IPS DF 19.7 (cell line): Measurements from ENCODE around the gene PNLIPRP3.

ENCODE experiments used
- DNase-seq: peaks from one replicate; pipeline ENCODE4 v3.0.0-alpha.2; 2013; ENCODE audit warnings: low read depth, low spot score

Gene PNLIPRP3

GRCh38 chr10:116504786-116505185 is 77.1 kb downstream of the PNLIPRP3 start:
- DNase-seq, result no peak

- no peak for DNase-seq
These were observed 82.9 kb downstream of the PNLIPRP3 start for GRCh38 chr10:116510565-116510964.

- DNase-seq, result no peak
These were observed 83.7 kb downstream of the PNLIPRP3 start for GRCh38 chr10:116511365-116511764.

GRCh38 chr10:116521424-116522290 is 94.0 kb downstream of the PNLIPRP3 start:
- no peak for DNase-seq

- no peak for DNase-seq
These were observed 95.2 kb downstream of the PNLIPRP3 start for GRCh38 chr10:116522803-116523381.

GRCh38 chr10:116524736-116525135 is 97.1 kb downstream of the PNLIPRP3 start:
- no peak for DNase-seq

GRCh38 chr10:116526219-116526618 is 98.6 kb downstream of the PNLIPRP3 start:
- no peak for DNase-seq
